HG03520 (cell line): ENCODE measurements around the gene CHST12.

Experiments
- ATAC-seq: cut with Tn5 transposase; IDR thresholded peaks from one replicate; pipeline ENCODE4 v1.9.1; 2021; ENCODE audit warnings: mild to moderate bottlenecking, moderate library complexity; ENCODE audit not compliant: unreplicated experiment

CHST12 gene

DNA sequence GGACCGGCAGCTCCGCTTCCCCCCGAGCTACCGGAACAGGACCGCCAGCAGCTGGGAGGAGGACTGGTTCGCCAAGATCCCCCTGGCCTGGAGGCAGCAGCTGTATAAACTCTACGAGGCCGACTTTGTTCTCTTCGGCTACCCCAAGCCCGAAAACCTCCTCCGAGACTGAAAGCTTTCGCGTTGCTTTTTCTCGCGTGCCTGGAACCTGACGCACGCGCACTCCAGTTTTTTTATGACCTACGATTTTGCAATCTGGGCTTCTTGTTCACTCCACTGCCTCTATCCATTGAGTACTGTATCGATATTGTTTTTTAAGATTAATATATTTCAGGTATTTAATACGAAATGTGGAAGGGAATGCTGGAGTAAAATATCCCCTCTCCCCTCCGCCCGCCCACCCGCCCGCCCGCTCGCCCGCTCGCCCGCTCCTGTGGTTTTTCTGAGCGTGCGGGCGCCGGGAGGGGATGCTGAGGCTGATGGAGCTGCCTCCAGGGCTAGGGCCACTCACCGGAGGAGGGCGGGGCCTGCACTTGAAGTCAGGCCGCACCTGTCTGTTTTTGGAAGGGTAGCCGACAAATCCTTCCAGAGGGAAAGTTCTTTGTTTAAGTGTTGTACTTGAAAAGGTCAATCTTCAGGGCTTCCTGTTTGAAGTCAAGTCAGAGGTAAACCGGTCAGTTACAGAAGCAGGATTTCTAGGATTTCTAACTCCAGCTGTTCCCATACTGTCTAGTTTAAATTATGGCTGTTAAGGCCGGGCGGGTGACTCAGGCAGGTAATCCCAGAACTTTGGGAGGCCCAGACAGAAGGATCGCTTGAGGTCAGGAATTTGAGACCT, 30.5 kb downstream of the CHST12 start:
- ATAC-seq, result no peak

DNA sequence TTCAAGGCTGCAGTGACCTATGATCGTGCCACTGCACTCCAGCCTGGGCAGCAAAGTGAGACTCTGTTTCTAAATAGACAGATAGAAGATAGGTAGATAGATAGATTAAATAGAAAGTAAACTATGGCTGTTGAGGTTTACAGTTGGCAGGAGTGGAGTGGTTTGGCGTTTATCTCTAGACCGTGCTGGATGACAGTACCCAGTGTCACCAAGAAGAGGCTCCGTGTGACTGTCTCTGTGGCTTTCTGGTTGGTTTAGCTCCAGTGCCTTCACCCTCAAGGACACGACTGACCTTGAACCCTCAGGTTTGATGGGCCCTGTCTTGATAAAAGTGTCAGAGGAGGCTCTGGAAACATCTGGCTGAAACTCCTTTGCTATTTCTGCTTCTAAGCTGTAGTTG, 31.7 kb downstream of the CHST12 start:
- no peak for ATAC-seq

DNA sequence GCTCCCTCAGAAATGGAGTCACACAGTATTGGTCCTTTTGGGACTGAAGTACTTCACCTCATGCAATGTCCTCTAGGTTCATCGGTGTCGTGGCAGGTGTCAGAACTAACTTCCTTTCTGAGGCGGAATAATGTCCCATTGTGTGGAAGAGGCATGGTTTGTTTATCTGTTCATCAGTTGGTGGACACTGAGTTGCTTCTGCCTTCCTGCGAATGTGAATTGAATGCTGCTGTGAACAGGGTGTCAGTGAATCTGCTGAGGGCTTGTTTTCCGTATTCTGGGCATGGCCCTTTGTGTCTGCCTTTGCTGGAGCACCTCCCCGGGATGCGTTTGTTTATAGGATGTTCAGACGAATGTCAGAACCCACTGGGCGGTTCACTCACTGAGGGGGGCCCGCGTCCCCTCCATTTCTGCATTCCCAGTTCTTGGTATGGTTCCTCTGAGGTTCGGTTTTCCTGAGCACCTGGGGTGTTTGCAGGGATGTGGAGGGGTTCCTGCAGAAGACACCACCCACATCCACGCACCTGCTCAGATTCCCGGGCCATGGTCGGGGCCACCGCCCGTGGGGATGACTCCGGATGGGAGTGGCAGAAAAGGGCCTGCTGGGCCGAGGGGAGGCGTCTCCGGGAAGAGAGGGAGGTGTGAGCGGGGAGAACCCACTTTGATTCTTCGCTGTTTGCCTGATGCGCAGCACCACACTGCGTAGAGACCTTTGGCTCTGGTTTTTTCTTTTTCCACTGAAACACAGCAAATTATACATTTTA, 33.1 kb downstream of the CHST12 start:
- no peak for ATAC-seq

DNA sequence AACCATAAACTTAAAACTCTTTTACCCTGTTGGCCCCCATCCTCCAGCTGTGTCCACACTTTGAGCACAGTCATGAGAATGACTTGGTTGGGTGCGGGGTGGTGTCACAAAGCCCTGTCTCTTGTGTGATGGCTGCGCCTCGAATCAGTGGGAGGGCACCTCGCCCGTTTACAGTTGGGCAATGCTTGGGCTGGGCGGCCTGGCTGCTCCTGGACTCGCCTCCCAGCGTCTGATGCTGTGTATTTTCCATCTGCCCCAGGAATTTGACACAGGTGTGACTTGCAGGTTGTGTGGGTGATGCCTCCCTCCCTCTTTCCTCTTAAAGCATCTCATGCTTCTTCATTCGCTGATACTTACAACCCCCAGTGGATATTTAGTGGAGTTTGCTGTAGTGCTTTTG, 33.7 kb downstream of the CHST12 start:
- no peak for ATAC-seq

DNA sequence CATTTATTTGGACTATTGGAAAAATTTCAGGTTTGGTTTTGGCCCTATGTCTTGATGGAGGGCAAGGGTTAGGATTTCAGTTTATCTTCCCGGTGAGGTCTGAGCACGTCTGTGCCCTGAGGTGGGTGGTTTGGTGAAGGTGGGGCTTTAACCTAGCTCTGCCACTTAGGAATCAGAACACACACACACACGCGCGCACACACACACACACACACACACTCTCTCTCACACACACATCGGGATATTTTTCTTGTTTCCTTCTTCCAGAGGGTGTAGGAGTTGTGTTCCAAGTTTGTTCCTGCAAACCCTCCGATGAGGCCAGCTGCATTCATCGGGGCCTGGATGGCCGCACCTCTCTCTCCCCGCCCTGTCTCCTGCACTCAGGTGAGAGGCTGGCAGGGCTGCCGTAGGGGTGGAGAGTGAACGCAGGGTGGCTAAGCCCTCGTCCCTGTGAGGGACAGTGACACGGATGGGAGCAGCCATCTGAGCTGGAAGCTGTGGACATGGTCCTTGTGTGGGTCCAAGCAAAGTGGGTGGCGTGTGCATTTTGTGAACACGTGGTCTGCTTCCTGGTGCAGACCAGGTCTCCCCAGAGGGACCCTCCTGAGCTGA, 34.2 kb downstream of the CHST12 start:
- ATAC-seq, result no peak

DNA sequence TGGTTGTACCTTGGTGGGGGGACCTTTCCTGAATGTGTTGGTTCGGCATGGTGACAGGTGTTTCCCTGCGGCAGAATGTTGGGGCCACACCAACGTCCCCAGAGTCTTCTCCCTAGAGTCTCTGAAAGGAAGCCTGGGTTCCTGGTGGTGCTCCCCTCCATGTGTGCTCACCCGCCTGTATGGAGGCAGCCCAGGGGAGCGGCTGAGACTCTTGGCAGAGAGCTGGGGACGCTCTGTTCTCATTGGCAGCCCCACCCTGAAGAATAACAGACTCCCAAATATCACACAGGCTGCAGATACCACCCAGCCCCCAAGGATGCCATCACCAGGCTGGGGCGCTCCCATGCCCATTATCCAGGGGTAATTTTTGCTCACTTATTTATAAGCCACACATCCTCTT, 34.8 kb downstream of the CHST12 start:
- ATAC-seq, result no peak

DNA sequence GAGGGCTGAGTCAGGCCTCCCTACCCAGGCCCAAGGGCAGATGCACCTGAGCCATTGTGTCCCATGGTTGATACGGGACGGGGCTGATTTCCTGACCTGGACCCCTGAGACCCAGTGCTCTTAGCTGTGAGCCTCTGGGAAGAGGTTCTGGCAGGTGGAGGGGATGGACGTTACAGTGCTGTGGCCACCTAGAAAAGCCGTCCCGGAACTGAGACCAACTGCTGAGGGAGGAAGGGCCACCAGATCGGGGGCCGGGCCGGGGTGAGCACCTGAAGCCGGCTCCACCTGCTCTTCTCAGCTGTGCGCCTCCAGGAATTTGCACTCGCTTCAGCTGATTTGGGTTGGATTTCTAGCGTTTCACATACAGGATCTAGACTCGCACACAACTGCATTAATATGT, 35.4 kb downstream of the CHST12 start:
- no peak for ATAC-seq

DNA sequence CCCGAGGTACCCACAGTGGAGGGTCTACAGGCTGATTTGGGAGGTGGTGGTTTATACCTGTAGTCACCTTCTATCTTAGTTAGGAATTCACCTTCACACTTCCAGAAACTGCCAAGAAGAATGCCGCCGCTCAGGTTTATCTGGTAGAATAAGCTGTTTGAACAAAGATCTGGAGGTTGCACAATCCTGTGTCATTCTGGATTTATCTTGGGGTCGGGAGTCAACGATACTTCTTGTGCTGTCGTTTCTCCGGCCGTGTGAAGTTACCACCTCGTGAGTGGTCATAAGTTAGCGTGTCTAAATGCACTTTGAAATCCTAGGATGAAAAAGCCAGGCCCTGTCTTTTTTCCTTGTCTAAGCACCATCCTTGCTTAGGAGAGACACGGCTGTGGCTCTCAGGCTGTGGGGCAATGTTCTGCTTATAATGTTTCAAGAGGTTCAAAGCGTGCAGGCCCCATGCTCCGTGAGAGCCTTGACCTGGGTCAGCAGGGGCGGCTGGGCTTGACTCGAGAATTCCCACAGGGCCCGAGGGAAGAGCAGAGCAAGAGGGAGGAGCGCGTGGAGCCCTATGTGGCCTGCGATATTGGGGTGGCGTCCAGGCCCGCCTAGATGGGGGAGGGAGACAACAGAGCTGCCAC, 37.3 kb downstream of the CHST12 start:
- ATAC-seq, result no peak

DNA sequence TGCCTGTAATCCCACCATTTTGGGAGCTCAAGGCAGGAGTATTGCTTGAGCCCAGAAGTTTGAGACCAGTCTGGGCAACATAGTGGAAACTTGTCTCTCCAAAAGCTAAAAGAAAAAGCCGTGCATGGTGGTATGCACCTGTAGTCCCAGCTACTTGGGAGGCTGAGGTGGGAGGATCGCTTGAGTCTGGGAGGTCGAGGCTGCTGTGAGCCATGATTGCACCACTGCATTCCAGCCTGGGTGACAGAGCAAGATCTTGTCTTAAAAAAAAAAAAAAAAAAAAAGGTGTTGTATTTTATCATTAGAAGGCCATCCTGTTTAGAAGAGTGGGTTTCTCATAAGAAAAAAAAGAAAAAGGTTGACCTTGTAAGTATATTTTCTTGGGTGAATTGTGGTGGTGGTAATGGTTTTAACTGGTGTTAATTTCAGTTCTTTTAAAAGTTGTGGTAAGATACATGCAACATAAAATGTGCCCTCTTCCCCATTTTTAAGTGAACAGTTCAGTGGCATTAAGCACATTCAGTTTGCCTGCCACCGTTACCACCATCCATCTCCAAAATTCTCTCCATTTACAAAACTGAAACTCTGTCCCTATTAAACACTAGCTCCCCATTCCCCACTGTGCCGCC, 38.1 kb downstream of the CHST12 start:
- no peak for ATAC-seq

DNA sequence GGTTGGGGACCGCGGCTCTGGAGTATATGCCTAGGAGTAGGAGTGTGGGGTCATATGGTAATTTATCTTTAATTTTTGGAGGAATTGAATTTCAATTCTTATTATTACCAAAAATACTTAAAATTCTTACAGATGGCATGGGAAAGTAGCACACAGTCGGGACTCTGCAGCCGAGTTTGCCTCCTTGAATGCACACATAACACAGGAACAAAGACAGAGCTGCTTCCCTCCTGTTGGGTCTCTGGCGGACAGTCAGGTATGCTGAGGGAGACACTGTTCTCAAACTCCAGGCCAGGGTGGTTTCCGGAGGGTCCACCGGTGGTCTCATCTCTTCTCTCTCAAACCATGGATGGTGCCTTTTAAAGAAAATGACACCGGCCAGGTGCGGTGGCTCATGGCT, 40.1 kb downstream of the CHST12 start:
- no peak for ATAC-seq

DNA sequence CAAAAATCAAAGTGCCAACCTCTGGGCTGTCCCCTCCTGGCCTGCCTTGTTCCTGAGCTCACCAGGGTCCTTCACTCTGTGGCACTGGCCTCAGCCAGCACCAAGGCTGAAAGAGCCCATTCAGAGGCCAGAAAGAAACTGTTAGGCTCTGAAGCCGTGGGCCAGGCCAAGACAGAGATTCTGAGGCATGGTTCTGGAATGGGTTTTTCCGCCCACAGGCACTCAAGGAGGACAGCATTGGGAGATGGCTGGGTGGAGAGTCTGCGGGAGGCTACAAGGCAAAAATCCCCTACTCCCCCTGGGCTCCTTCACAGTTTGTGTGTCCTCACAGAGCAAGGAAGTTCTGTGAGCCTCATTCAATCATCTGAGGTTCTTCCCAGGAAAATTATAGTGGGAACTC, 41.1 kb downstream of the CHST12 start:
- ATAC-seq, result no peak

DNA sequence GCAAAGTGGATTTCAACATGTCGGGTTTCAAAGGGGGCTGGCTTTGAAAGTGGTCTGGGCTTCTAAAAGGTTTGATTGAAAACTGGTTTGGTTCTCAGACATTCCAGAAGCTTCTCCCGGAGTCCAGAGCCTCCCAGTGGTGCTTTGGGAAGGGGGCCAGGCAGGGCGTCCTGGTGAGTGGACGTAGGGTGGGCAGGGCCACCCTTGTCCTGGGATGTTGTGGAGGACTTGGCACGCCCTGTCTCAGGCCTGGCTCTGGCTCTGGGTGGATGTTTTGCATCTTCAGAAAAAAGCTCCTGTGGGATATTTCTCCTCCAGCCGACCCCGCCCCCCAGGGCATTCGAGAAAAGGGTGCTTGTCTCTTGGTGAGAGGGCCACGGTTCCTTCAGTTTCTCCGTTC, 41.6 kb downstream of the CHST12 start:
- no peak for ATAC-seq

DNA sequence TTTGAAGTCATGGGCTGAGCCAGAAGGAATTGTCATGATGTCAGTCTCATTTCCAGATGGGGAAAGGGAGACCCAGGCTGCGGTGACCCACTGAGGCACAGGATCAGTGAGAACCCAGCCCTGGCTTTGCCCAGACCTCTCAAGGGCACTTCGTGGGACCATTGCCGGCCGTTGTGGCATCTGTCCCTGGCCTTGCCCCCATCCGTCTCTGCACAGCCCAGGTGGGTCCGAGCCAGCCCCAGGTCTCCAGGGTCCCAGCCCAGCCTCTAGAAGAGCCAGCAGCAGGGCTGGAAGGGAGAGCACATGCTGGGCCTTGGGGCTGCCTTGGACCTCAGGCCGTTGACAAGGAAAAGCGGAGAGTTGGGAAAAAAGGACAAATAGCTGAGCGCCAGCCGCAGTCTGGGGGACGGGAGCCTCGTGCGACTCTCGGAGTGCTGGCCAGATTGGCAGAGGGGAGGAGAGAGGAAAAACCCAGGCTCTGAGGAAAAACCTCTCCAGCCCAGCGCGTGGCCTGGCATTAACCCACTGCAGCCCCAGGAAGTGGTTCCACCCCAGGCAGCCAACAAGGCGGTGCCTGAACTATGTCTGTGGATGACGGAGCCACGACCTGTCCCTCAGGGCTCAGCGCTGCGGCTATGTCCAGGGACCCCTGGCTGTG, 42.6 kb downstream of the CHST12 start:
- no peak for ATAC-seq

DNA sequence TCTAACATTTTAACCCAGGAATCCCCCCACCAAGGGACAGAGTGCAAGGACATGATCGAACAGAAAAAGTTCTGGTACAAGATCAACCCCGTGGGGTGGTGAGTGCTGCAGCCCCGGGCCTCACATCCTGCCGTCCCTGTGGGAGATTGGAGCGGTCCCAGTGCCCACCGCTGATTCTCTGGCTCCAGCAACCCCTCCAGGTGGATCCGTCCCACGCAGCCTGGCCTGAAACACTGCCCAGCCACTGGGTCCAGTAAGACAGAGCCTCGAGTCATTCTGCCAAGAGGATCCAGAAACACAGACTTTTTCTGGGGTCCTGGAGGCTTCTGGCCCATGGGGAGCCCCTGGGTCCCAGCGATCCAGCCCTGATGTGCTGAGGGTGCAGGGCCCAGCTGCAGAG, 43.3 kb downstream of the CHST12 start:
- ATAC-seq, result no peak

DNA sequence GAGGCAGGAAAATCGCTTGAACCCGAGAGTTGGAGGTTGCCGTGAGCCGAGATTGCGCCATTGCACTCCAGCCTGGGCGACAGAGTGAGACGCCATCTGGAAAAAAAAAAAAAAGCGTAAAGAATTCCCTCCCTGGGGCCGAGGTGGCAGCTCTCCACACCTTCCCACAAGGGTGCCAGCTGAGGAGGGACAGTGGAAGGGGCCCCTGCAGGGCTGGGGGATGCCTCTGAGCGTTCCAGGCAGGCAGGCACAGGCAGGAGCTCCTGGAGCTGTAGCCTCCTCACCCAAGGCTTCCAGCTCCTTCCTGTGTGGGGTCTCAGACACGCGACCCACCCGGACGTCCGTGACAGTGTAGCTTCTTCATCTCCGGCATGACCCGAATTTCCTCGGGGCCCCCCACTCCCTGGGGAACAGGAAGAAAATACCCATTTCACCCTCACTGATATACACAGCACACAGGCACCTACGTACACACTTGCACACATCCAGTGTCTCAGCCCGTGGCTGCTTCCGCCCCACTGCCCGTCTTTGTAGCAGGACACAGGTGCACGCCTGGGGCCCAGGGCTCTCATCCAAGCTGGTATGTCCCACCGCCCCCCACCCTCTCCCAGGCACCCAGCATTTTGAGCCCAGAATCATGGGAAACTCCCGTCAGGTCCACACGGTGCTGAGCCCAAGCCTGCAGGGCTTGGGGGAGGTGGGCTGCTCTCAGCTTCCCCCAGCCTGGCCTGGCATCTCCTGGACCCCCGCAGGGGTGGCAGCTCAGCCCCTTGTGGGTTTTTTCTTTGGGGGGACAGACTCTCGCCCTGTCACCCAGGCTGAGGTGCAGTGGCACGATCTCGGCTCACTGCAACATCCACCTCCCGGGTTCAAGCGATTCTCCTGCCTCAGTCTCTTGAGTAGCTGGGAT, 47.0 kb downstream of the CHST12 start:
- no peak for ATAC-seq

DNA sequence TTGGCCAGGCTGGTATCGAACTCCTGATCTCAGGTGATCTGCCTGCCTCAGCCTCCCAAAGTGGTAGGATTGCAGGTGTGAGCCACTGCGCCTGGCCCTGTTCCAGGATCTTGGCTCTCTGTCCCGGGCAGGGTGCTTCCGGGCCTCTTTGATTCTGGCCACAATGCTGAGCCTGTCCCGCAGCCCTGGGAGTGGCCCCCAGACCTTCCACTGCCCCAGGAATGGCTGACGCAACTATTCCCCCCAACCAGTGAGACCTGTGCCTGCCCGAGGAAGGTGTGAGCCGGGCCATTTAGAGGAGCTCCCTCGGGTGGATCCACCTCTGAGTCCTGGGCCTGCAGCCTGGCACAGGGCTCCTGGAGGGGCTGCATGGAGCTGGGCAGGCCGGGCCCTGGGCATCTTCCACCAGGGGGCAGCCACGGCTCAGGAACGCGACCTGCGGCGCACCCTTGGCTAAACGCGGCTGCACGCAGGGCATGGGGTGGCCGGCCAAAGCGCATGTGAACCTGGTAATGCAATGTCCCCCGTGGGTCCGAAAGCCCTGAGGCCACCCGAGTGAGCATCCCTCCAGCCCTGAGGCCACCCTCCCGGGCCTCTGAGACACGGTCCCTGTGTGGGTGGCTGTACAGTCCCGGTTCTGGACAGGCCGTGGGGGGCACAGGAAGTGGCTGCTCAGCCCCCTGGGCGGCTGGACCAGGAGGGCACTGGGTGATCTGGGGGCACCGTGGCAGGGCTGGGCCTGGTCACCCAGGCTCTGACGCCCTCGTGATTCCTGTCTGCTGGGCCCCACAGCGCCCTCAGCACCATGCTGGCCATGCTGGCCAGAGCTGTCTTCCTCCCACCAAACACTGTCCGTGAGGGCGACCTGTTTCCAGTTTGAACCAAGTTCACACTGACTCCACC, 48.0 kb downstream of the CHST12 start:
- peak; percentile 92 for ATAC-seq

DNA sequence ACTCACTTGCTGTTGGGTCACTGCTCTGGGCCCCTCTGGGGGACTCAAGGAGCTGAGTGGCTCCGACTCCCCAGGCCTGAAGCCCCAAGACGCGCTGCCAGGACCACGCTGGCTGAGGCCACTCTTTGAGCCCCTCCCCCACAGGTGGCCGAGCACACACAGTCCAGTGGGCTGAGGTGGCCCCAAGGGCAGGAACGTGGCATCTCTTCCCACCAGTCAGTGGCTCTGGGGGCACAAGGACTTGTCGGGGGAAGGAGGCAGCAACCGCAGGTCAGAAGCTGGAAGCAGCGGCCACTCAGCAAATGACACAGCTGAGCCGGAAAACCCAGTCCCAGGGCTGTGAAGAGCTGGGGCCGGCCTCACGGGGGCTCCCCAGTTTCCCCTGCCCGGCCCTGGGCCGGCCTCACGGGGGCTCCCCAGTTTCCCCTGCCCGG, 48.7 kb downstream of the CHST12 start:
- no peak for ATAC-seq

DNA sequence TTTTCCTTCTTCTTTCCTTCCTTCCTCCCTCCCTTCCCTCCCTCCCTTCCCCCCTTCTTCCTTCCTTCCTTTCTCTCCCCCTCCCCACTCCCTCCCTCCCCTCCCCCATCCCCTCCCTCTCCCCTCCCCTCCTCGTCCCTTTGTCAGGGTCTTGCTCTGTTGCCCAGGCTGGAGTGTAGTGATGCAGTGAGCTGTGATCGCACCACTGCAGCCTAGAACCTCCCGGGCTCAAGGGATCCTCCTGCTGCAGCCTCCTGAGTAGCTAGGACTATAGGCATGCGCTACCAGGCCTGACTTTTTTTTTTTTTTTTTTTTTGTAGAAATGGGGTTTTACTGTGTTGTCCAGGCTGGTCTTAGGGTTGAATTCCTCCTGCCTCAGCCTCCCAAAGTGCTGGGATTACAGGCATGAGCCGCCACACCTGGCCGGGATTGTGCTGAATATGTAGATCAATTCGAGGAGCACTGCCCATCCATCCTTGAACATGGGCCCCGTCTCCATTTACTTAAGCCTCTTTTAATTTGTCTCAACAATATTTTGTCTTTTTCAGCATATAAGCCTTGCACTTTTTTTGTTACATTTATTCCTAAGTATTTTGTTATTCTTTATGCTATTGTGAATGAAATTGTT, 49.3 kb downstream of the CHST12 start:
- no peak for ATAC-seq
